GM23338 (cell line): Measurements from ENCODE around the gene R3HCC1L.

Source experiments
- CREB1 ChIP-seq: fragments of 250-450 bp; sonication (Bioruptor Pico); IDR thresholded peaks from 2 replicates; pipeline ENCODE4 v1.5.0; 2020; ENCODE audit warnings: low read depth, mild to moderate bottlenecking, moderate library complexity
- POLR2AphosphoS5 ChIP-seq: IDR thresholded peaks from 2 replicates; pipeline ENCODE4 v1.6.1; 2016; ENCODE audit warnings: antibody characterized with exemption, low read depth
- ZNF331 ChIP-seq: fragments of 250-450 bp; sonication (Bioruptor Pico); IDR thresholded peaks from 2 replicates; pipeline ENCODE4 v1.5.0; 2020; ENCODE audit warnings: low read depth, mild to moderate bottlenecking, moderate library complexity
- TF ChIP-seq, protein P1 (sequence below), 2 experiments: fragments of 200-600 bp in 1 of 2; sonication (generic) in 1 of 2; conservative IDR thresholded peaks; 2 replicates each; pipeline versions ENCODE4 v1.5.1 to v1.6.1; 2016 to 2017; ENCODE audit warnings: antibody characterized with exemption in 2 of 2, low read depth in 2 of 2, mild to moderate bottlenecking in 2 of 2, moderate library complexity in 1 of 2
- TF ChIP-seq, protein P2 (sequence below): IDR thresholded peaks from one replicate; pipeline ENCODE4 v1.6.1; 2018; ENCODE audit warnings: antibody characterized with exemption; ENCODE audit not compliant: unreplicated experiment

DNA sequence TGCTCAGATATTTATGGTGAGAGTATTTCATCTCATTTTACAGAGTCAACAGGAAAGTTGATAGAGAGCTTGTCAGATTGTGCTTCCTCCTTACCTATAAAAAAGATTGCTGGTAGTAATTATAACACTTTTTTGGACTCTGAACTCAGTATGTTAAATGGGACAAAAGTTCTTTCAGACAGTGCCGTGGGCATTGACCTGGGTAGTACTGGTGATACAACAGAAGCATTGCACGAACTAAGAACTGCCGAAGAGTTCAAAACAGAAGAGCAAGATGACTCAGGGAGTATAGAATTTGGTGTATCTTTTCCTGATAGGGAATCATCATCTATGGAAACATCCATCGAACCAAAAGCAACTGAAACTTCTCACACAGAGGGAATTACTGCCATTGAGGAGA is 75.0 kb downstream of the R3HCC1L start:
- TF ChIP-seq POLR2AphosphoS5 (no peak), CREB1 (no peak), ZNF331 (CRISPR knock-in tag) (no peak)
- TF ChIP-seq, protein P1, sequence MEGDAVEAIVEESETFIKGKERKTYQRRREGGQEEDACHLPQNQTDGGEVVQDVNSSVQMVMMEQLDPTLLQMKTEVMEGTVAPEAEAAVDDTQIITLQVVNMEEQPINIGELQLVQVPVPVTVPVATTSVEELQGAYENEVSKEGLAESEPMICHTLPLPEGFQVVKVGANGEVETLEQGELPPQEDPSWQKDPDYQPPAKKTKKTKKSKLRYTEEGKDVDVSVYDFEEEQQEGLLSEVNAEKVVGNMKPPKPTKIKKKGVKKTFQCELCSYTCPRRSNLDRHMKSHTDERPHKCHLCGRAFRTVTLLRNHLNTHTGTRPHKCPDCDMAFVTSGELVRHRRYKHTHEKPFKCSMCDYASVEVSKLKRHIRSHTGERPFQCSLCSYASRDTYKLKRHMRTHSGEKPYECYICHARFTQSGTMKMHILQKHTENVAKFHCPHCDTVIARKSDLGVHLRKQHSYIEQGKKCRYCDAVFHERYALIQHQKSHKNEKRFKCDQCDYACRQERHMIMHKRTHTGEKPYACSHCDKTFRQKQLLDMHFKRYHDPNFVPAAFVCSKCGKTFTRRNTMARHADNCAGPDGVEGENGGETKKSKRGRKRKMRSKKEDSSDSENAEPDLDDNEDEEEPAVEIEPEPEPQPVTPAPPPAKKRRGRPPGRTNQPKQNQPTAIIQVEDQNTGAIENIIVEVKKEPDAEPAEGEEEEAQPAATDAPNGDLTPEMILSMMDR (conservative IDR thresholded peaks at IDR 0.05; ENCODE audit: low read depth in 2 of 2) = no peak
- TF ChIP-seq, protein P2, sequence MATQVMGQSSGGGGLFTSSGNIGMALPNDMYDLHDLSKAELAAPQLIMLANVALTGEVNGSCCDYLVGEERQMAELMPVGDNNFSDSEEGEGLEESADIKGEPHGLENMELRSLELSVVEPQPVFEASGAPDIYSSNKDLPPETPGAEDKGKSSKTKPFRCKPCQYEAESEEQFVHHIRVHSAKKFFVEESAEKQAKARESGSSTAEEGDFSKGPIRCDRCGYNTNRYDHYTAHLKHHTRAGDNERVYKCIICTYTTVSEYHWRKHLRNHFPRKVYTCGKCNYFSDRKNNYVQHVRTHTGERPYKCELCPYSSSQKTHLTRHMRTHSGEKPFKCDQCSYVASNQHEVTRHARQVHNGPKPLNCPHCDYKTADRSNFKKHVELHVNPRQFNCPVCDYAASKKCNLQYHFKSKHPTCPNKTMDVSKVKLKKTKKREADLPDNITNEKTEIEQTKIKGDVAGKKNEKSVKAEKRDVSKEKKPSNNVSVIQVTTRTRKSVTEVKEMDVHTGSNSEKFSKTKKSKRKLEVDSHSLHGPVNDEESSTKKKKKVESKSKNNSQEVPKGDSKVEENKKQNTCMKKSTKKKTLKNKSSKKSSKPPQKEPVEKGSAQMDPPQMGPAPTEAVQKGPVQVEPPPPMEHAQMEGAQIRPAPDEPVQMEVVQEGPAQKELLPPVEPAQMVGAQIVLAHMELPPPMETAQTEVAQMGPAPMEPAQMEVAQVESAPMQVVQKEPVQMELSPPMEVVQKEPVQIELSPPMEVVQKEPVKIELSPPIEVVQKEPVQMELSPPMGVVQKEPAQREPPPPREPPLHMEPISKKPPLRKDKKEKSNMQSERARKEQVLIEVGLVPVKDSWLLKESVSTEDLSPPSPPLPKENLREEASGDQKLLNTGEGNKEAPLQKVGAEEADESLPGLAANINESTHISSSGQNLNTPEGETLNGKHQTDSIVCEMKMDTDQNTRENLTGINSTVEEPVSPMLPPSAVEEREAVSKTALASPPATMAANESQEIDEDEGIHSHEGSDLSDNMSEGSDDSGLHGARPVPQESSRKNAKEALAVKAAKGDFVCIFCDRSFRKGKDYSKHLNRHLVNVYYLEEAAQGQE = no peak
